Activated CD4-positive, alpha-beta T cell treated with anti-CD3 and anti-CD28 coated beads for 1 hour (primary cell): ENCODE results near the gene P2RX5.
A peak's percentile ranks its signal among the peaks of the same experiment; 100 is the strongest.
"Not testable (repeated sequence)": the region's sequence is repeated elsewhere in the genome, so short reads cannot be mapped to it uniquely, and the experiment has no call there.

Experiments used
- DNase-seq: peaks from one replicate; pipeline ENCODE4 v3.0.0-alpha.2; 2020

The P2RX5 gene

DNA sequence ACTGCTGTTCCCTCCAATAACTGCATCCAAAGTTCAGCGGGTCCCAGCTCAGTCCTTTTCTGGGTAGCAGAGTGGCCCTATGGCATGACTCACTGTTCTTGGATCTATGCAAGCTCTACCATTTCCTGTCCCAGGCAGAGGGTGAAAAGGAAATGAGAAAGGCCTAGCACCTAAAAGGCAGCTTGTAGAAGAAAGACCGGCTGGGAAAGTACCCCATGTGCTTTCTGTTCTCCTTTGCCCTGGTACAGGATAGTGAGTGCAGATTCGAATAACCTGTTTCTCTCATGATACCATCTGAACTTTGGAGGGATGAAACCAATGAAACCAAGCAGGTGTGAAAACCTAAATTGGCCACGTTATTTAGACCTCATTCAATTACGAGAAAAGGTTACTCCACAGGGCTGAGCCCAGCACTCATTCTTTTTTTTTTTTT lies 15.0 kb upstream of the P2RX5 start:
- DNase-seq = peak; percentile 47

DNA sequence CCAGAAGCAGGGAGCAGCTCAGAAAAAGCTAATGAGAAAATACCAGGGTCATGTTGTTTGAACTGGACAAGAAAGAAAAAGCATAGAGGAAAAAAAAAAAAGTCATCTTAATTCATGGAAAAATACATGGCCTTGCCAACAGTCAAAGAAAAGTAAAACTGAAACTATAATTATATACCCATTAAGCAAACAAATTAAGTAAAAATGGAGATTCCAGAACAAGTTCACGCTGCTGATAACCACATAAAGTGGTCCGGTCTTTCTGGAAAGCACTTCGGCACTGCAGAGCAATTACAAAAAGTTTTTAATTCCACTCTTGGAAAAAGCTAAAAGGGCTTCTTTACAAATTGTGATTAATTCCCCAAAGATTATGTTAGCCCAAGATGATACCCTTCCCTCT lies 12.4 kb upstream of the P2RX5 start:
- DNase-seq = no peak

DNA sequence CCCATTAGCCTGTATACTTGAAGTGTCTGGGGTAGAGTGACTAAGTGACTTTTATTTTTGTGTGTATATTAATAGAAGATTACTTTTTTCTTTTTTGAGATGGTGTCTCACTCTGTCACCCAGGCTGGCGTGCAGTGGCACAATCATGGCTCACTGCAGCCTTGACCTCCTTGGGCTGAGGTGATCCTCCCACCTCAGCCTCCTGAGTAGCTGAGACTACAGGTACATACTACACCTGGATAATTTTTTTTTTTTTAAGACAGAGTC lies 9.7 kb upstream of the P2RX5 start:
- not testable (repeated sequence) for DNase-seq

DNA sequence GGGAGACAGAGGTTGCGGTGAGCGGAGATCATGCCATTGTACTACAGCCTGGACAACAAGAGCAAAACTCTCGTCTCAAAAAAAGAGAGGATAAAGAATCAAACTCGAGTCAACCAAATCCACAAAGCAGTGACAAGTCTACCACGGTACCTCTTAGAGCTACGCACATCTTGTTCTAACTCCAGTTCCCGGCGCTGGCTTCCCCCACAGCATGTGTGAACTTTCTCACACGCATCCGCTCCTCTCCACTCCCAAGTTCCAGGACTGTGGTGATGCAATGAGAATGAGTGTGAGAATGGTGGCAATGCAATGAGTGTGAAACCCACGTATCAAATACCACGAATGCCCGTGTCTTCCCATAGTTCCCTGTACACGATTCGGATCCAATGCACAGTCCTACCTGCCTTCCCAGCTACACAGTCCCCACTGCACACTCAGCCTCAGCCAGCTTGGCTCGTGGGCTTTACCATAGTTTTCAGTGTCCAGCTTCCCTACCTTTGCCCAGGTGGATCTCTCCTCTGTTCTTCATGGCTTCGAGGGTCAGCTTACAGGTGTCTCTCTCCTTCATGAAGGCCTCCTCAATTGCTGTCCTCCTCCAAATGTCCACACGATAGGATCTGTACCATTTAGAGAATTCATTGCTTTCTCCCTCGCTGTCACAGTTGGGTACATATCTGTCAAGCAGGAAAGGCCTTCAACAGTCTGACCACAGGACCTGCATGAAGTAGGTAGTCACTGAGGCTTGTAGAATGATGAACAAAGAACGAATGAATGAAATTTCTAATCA lies 9.2 kb upstream of the P2RX5 start:
- no peak for DNase-seq

DNA sequence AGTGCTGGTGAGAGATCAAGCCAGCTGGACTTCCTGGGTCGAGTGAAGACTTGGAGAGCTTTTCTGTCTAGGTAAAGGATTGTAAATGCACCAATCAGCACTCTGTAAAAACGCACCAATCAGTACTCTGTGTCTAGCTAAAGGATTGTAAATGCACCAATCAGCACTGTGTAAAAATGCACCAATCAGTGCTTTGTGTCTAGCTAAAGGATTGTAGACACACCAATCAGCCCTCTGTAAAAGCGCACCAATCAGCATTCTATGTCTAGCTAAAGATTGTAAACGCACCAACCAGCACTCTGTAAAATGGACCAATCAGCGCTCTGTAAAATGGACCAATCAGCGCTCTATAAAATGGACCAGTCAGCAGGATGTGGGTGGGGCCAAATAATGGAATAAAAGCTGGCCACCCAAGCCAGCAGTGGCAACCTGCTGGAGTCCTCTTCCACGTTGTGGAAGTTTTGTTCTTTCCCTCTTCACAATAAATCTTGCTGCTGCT lies 6.1 kb upstream of the P2RX5 start:
- not testable (repeated sequence) for DNase-seq

DNA sequence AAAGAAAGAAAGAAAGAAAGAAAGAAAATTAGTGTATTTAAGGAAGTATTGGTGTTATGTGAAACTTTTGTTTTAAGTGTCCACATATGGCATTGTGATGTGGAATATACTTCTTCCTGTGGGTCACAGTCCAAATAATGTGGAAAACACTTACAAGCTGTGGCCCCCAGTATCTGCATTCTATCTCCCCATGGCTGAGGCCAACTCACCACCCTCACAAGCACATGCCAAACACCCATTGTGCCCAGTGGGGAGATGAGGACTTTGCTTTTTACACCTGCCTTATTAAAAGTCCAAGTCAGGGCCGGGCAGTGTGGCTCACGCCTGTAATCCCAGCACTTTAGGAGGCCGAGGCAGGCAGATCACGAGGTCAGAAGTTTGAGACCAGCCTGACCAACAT lies 4.0 kb upstream of the P2RX5 start:
- no peak for DNase-seq

DNA sequence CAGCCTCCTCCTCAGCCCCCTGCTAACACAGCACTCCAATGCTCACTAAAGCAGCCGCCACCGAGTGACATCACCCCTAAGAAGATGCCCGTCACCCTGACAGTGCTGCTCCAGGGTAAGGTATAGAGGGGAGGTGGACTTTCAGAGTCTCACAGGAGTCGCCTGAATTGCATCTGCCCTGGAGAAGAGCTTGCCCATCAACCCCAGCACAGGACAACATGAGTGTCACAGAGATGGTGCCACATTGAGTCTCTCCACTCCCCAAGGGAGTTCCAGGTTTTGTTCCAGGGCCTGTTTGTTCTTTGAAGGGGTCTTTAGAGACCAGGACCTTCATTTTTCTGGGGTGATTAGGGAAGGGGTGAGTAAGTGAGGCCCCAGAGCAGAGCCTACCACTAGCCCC lies 2.2 kb upstream of the P2RX5 start:
- DNase-seq = no peak

DNA sequence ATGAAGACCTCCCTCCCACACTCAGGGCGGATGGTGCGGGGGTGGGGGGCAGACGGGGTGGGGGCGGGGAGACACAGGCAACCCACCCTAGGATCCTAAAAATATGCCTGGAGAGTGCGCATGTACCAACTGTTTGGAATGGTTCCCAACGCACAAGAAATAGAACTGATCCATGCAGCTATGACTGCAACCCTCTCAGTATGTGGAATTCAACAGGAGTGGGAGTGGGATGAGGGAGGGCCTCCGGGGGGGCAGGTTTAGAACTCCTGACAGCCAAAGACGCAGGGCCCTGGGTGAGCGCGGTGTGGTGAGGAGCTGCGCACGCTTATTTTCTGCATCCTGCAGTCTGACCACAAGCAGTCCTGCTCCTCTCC lies 1.1 kb upstream of the P2RX5 start:
- DNase-seq = no peak

DNA sequence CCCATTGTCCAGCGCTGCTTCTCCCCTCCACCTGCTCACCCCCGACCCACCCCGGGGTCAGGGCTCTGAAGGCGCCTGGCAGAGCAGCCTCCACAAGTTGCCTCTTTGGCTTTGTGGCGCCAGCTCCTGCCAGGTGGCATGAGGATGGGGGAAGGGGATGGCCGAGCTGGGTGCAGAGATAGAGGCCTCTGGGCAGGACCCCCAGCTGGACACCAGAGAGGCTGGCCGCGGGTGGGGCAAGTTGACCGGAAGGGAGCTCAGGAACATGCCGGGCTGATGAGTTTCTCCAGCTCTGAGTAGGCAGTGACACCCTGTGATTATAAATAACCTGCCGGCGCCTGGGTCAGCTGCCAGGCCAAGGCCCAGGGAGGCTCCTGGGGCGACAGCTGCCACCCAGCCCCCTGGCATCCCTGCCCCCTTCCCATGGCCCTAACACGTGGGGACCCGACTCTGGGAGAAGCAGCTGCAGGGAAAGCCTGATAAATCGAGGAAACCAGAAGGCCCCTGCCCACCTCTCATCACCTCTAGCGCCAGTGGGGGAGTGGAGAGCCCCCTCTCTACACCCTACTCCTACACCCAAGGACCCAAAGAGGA lies 729 bp downstream of the P2RX5 start:
- DNase-seq = no peak

DNA sequence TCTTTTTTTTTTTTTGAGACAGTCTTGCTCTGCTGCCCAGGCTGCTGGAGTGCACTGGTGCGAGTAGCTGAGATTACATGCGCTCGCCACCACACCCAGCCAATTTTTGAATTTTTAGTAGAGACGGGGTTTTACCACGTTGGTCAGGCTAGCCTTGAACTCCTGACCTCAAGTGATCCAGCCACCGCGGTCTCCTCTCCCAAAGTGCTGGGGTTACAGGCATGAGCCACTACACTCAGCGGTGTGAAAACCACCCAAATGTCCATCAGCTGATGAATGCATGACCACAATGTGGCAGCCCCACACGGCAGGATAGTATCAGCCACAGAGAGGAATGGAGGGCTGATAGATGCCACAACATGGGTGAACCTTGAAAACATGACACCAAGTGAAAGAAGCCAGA lies 2.1 kb downstream of the P2RX5 start:
- DNase-seq = no peak

DNA sequence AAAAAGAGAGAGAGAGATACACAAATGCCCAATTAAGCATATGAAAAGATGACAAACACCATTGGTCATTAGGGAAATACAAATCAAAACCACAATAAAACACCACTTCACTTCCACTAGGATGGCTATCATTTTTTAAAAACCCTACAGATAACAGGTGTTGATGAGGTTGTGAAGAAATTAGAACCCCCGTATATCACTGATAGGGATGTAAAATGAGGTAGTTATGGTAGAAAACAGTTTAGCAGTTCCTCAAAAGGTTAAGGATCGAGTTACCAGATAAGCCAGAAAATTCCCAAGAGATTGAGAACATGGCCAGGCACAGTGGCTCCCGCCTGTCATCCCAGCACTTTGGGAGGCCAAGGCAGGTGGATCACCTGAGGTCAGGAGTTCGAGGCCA lies 2.8 kb downstream of the P2RX5 start:
- no peak for DNase-seq

DNA sequence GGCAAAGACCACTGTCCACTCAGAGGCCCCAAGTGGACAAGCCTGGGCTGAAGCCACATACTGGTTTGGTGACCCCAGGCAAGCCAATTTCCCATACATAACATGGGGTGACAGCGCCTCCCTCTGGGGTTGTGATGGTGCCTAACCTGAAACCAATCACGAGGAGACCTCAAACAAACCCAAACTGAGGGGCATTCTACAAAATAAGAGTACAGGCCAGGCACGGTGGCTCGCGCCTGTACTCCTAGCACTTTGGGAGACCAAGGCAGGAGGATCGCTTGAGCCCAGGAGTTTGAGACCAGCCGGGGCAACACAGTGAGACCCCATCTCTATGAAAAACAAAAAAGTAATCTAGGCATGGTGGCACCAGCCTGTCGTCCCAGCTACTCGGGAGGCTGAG lies 3.6 kb downstream of the P2RX5 start:
- no peak for DNase-seq

DNA sequence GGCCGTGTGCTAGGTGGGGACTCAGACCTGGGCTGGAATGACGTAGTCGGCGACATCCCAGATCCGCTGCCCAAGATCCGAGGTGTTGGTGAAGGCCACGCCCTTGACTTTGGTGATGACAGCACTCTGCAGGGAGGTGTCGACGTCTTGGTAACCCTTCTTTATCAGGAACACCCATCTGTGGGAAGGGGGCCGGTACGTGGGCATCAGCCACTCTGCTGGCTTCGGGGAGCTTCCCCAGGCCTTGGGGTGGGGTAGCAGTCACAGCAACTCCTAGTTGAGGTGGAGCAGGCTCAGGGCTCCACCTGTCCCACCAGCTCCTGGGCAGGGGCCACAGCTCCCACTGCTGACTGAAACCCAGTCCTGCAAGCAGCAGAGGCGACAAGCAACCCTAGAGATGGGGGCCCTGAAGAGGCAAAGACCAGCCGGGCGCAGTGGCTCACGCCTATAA lies 4.3 kb downstream of the P2RX5 start:
- no peak for DNase-seq

DNA sequence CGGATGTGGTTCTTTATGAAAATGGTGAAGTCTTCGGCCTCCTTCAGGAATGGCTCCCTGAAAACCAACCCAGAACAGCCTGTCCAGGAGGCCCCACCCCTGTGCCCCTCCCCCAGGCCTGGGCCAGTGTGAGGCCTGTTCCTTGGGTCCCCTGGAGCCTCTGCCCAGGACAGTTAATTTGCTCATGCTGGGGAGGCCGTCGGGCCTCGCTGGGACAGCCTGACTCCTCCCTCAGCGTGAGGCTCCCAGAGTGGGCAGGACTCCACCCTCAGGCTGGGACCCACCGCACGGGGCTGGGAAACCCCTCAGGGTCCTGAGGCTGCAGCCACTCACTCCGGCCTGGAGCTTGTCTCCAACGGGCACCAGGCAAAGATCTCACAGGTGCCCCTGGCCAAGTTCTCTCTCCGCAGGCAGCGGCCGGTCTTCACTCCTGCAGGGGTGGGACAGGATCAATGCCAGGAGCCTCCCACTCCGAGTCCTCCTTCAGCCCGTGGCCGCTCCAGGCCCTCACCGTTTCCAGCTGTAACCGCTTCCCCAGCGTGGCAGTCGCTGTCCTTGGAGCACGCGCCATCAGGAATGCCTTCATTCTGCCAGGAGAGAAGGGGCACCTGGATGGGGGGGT lies 5.8 kb downstream of the P2RX5 start:
- DNase-seq = no peak

DNA sequence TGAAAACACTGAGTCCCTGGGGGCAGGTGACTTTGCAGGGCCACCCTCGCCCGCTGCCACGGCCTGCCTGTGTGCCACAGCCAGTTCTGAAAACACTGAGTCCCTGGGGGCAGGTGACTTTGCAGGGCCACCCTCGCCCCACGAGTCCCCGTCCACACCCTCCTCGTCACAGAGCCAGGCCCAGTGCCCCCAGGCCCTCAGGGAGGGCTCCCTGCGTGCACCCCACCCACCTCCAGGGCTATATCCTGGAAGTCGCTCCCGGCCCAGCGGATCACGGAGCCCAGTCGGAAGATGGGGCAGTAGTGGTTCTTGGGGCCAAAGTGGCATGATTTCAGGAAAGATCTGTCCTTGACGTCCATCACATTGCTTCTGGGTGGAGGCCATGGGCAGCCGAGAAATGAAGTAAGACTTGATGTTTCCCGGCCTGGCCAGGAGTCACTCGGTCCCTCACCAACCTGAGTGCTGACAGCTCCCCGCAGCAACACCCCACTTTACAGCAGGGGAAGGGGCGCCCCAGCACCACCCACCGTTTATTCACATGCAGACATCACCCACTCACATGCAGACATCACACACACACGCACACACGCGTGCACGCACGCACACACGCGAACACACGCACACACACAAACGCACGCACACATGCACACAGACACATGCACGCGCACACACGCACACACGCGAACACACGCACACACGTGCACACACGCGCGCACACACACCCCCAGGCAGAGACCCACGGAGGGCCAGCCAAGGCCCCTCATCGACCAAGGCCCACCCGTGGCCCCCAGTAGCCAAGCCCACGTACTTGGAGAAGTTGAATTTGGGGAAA lies 6.5 kb downstream of the P2RX5 start:
- DNase-seq = no peak

DNA sequence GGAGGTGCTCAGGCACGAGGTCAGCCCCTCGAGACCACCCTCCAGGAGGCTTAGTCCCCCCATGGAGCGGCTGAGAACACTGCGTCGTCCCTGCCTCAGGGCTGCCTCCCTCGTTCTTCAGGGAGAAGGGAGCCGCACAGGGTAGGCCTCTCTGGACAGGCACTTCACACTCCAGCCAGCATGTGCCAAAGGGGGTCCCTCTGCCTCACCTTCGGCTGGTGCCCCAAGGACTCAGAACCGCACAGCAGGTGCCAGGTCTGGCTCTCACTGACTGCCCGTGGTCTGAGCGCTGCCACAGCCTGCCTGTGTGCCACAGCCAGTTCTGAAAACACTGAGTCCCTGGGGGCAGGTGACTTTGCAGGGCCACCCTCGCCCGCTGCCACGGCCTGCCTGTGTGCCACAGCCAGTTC lies 7.1 kb downstream of the P2RX5 start:
- DNase-seq = no peak

DNA sequence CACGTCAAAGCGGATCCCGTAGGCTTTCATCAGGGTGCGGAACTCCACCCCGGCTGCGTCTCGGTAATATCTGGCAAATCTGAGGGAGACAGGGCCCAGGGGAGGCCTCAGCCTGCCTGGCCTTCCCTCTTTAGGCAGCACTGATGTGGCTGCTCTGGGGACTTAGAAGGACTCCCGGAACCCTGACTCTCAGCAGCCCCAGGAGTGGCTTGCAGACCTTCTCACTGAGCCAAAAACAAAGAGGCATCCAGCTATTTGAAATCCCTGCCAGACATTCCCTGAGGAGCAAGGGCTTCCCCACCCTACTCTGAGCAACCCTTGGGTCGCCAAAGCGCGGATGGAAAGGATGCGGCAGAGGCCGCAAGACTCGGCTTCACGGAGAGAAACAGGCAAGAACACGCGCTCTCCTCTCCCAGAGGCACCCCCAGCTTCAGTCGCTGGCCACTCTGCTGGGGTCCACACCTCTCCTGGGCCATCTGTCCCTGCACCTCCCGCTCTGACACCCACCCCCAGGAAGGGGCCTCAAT lies 7.9 kb downstream of the P2RX5 start:
- DNase-seq = no peak

DNA sequence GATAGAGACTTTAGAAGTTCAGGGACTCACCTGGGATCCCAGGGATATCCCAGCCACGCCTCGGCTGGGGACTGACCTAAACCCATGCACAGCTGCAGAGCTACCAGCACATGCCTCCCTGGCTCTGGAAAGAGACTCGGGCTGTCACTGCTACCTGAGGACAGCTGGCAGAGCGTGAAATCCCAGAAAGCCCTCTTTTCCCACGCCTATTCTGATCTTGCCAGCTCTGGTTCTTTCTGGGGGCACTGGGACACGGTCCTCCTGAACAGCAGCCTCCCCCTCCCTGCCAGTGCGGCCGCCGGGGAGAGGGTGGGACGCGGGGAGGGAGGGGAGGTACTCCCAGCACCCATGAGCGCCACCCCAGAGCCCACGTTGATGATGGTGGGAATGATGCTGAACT lies 10.8 kb downstream of the P2RX5 start:
- DNase-seq = no peak

DNA sequence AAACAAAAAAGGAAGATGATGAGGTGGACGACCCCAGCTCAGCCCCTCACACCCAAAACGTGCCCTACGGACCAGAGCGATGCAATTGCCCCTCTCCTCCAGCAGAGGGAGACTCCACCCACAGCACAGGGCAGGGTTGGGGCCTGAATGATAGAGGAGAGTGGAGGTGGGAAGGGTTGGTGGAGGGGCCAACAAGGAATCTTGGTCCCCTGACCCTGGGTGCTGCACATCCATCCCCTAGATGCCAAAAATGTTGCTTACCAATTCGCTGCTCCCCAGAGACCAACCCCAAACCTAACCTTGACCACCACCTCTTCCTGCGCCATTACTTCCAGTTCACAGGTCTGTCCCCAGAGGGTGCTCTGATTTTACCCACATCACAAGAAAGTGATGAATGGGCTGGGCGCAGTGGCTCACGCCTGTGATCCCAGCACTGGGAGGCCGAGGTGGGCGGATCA lies 12.9 kb downstream of the P2RX5 start:
- DNase-seq = peak; percentile 39

DNA sequence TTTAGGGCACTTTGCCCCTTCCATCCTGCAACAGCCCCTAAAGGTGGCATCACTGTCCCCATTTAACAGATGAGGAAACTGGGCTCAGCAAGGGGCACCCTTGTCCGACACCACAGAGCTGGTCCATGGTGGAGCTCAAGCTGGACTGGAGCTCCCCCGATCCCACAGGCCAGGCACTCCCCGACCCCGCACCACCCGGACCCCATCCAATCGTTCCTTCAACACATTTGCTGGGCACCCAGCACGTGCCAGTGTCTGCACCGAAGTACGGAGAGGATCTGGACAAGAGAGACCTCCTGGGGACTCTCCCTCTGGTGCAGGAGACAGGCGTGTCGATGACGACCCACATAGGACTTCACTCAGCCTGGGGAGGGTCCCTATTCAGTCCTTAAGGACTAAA lies 13.9 kb downstream of the P2RX5 start:
- no peak for DNase-seq

DNA sequence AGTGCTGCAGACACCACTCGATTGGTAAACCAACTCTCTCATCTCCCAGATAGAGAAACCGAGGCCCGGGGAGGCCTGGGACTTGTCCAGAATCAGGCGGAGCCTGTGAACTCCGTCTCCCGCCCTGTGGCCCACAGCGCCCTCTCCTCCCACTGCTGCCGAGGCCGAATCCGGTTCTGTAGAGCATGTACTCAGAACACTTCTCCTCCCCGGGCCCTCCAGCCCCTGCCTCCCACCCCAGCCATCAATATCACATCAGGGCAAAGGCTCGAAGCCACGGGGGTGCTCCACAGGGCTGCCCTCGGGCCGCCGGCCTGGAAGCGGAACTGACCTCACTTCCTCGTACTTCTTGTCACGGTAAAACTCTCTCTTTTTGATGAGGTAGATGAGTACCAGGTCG lies 14.4 kb downstream of the P2RX5 start:
- DNase-seq = no peak

DNA sequence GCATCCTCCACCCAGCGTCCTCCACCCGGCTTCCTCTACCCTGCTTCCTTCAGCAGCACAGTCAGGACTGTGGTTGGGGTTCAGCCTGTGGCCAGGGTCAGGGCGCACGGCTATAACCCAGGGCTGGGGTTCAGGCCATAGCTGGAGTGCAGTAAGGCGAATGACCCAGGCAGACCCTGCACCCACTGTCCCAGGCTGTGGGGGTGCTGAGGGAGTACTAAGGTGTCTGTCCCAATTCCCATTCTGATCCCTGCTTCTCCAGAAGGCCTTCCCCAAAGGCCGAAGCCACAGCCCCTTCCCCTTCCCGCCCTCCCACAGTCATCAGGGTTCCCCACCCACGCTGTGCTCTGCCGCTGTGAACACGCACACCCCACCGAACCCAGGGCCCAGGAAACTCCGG lies 14.9 kb downstream of the P2RX5 start:
- no peak for DNase-seq

DNA sequence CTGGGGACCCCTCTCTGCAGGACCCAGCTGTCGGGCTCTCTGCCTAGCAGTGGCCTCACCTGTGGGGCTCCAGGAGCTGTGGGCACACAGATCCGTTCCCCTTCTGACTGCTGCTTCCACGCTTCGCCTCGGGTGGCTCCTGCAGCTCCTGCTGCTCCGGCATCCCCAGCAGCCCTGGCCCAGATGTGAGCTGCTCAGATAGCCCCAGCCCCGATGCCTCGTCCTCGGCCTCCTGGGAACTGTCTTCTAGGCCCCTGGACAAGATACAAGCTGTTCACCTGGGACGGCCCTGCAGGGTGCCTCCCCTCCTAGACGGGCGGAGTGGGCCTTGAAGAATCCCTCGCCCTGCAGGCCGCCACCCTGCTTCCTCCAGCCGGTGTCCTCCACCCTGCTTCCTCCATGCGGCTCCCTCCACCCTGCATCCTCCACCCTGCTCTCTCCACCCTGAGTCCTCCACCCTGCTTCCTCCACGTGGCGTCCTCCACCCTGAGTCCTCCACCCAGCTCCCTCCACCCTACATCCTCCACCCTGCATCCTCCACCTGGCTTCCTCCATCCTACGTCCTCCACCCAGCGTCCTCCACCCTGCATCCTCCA lies 16.3 kb downstream of the P2RX5 start:
- no peak for DNase-seq
